PC-9 (cell line): Measurements from ENCODE around the gene SEL1L3.

ENCODE experiments used
- EZH2 ChIP-seq: fragments of 200-600 bp; sonication (generic); IDR thresholded peaks from 2 replicates; pipeline ENCODE4 v1.8.0; 2017; ENCODE audit warnings: antibody characterized with exemption, low read depth
- TF ChIP-seq, protein P1 (sequence below): fragments of 200-600 bp; sonication (generic); conservative IDR thresholded peaks from 2 replicates; pipeline ENCODE4 v1.6.1; 2017; ENCODE audit warnings: mixed run types, antibody characterized with exemption, mild to moderate bottlenecking, moderate library complexity

GRCh38 chr4:25896776-25897539, 34.2 kb upstream of the SEL1L3 start:
- TF ChIP-seq, protein P1, sequence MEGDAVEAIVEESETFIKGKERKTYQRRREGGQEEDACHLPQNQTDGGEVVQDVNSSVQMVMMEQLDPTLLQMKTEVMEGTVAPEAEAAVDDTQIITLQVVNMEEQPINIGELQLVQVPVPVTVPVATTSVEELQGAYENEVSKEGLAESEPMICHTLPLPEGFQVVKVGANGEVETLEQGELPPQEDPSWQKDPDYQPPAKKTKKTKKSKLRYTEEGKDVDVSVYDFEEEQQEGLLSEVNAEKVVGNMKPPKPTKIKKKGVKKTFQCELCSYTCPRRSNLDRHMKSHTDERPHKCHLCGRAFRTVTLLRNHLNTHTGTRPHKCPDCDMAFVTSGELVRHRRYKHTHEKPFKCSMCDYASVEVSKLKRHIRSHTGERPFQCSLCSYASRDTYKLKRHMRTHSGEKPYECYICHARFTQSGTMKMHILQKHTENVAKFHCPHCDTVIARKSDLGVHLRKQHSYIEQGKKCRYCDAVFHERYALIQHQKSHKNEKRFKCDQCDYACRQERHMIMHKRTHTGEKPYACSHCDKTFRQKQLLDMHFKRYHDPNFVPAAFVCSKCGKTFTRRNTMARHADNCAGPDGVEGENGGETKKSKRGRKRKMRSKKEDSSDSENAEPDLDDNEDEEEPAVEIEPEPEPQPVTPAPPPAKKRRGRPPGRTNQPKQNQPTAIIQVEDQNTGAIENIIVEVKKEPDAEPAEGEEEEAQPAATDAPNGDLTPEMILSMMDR, result no peak
- TF ChIP-seq EZH2, result no peak
